ENCODE data around the gene SCN5A. TPM values are rescaled to one million over a fixed set of nuclear protein-coding genes. Genes with fewer than 3 reads are reported as not detected.

The SCN5A gene
- total RNA-seq, 1 experiment from 2014 or later = 4.7 TPM

DNA sequence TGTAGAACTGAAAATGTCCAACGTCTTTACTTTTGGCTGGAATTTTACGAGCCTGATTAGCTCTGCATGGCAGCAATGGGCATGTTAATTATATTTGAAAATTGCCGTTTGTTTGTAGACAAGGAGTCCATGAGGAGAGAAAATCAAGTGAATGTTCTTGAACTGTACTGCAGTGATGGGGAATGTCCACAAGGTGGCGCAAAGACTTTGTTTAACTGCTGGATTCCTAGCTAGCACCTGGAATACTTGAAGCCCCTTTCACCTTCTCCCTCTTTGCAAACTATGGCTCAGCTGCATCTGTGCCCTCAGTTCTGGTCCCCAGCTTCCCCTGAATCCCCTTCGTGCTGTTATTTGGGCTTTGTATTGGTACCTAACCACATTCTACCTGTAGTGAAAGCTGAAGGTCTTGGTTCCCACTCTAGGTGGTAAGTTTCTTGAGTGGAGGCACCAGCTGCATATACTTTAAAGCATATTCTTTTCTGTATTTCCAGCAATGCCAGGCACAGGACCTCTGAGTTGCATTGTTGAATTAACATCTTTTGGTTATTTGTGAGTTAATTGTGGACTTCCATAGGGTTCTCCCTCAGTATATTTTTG is 128.0 kb downstream of the SCN5A start:
- Histone ChIP-seq H3K4me1 (replicated peaks; ENCODE audit: insufficient read depth) (no peaks in the 10 kb centered on the region), H3K9me3 (ENCODE audit: insufficient read depth, low read depth) (no peaks in the 10 kb centered on the region), H3K36me3 (ENCODE audit: low read depth) (no peaks in the 10 kb centered on the region), H3K4me3 (no peak overlapping the region), H2AFZ (no peak overlapping the region), H3K27ac (no peak overlapping the region), H3K4me2 (no peak overlapping the region), H3K27me3 (ENCODE audit: insufficient read depth, low read depth) (no peaks in the 10 kb centered on the region), H3K79me2 (ENCODE audit: low read depth) (no peaks in the 10 kb centered on the region), H4K20me1 (ENCODE audit: insufficient read depth) (no peaks in the 10 kb centered on the region; the same call in 1 of the 2 replicates), H3F3A (ENCODE audit: insufficient read depth, low read depth) (no peaks in the 10 kb centered on the region), H3K9me2 (ENCODE audit: insufficient read depth) (no peaks in the 10 kb centered on the region)
- peak; percentile 46 to 61 for DNase-seq
- TF ChIP-seq, protein P1, sequence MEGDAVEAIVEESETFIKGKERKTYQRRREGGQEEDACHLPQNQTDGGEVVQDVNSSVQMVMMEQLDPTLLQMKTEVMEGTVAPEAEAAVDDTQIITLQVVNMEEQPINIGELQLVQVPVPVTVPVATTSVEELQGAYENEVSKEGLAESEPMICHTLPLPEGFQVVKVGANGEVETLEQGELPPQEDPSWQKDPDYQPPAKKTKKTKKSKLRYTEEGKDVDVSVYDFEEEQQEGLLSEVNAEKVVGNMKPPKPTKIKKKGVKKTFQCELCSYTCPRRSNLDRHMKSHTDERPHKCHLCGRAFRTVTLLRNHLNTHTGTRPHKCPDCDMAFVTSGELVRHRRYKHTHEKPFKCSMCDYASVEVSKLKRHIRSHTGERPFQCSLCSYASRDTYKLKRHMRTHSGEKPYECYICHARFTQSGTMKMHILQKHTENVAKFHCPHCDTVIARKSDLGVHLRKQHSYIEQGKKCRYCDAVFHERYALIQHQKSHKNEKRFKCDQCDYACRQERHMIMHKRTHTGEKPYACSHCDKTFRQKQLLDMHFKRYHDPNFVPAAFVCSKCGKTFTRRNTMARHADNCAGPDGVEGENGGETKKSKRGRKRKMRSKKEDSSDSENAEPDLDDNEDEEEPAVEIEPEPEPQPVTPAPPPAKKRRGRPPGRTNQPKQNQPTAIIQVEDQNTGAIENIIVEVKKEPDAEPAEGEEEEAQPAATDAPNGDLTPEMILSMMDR (conservative IDR thresholded peaks at IDR 0.05) = peak; percentile 91
- no peak for TF ChIP-seq EZH2 (IDR thresholded peaks at IDR 0.05; ENCODE audit: low read depth)
- POLR2A ChIA-PET (ENCODE audit: unreplicated experiment) = interaction anchor here (0.7 kb wide), 1 partner anchor 163 kb away, joined by 8 read pairs; no protein-coding TSS in a partner anchor
- BruUV-seq (replicated peaks) = no TSS peak
- intact Hi-C loops (cut with micrococcal nuclease; ENCODE audit: unreplicated experiment) = loop anchor here (1.0 to 5.0 kb wide), 5 partner anchors 130 to 766 kb away; no protein-coding TSS in a partner anchor
- CTCF ChIA-PET = interaction anchor here (0.6 to 1.2 kb wide), 6 partner anchors 26 to 380 kb away, joined by 3 to 6 read pairs (median 3); partner anchors contain the start of gene EXOG

DNA sequence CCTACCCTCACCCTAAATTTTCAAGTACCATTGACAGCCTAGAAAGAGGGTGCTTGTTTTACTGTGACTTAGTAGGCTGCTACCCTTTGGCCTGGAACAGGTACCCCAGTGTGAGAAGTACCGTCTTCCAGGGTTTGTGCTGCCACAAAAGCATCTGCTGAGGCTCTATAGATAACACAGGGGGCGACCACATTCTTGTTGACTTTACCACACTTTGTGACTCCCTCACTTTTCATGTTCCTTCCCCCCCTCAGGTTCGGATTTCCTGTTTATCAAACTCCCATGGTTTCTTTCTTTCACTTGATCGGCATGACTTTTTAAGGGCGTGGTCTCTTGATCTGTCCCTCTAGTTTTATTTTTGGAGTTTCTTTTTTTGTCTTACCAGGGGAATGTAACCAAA is 129.8 kb downstream of the SCN5A start:
- no peak overlapping the region for H3K4me3 ChIP-seq
- H3K4me1 ChIP-seq (replicated peaks; ENCODE audit: insufficient read depth) = no peaks in the 10 kb centered on the region
- ChIA-PET CTCF (no interaction called here), POLR2A (ENCODE audit: unreplicated experiment) (no interaction called here)
- TF ChIP-seq, protein P1 (conservative IDR thresholded peaks at IDR 0.05) = no peak
- TF ChIP-seq EZH2 (IDR thresholded peaks at IDR 0.05; ENCODE audit: low read depth) = no peak
- H3K27me3 ChIP-seq (ENCODE audit: insufficient read depth, low read depth) = no peaks in the 10 kb centered on the region
- no peak for DNase-seq
- no peak overlapping the region for H2AFZ ChIP-seq
- BruUV-seq (replicated peaks) = no TSS peak
- no peak overlapping the region for H3K4me2 ChIP-seq
- intact Hi-C loops (cut with micrococcal nuclease; ENCODE audit: unreplicated experiment) = loop anchor here (5.0 kb wide), 2 partner anchors 323 to 768 kb away; no protein-coding TSS in a partner anchor
- no peaks in the 10 kb centered on the region for H3F3A ChIP-seq (ENCODE audit: insufficient read depth, low read depth)
- H3K9me3 ChIP-seq (ENCODE audit: insufficient read depth, low read depth) = no peaks in the 10 kb centered on the region
- H3K36me3 ChIP-seq (ENCODE audit: low read depth) = no peaks in the 10 kb centered on the region
- no peaks in the 10 kb centered on the region for H3K79me2 ChIP-seq (ENCODE audit: low read depth)
- no peaks in the 10 kb centered on the region; the same call in 1 of the 2 replicates for H4K20me1 ChIP-seq (ENCODE audit: insufficient read depth)
- H3K9me2 ChIP-seq (ENCODE audit: insufficient read depth) = no peaks in the 10 kb centered on the region
- no peak overlapping the region for H3K27ac ChIP-seq

DNA sequence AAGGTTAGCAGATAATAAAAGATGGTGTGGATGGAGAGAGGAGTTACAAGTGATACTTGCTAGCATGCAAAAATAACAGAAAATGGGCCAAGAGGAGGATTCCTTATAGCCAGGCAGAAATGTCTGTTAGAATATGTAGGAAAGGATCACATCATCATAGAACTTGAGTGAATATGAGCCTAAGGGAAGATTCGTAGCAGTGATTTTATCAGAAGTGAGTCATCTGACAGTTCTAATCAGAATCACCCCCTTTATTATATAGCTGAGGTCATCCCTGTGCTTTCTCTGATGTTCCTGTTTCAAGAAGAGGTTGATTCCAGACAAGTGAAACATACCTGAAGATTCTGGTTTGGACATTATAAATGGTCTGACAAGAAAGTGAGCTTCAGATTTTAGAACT is 130.5 kb downstream of the SCN5A start:
- Histone ChIP-seq H3F3A (ENCODE audit: insufficient read depth, low read depth) (no peaks in the 10 kb centered on the region), H2AFZ (no peak overlapping the region), H3K27me3 (ENCODE audit: insufficient read depth, low read depth) (no peaks in the 10 kb centered on the region), H3K4me2 (no peak overlapping the region), H3K9me3 (ENCODE audit: insufficient read depth, low read depth) (no peaks in the 10 kb centered on the region), H3K4me3 (no peak overlapping the region), H4K20me1 (ENCODE audit: insufficient read depth) (no peaks in the 10 kb centered on the region; the same call in 1 of the 2 replicates), H3K79me2 (ENCODE audit: low read depth) (no peaks in the 10 kb centered on the region), H3K27ac (no peak overlapping the region), H3K4me1 (replicated peaks; ENCODE audit: insufficient read depth) (no peaks in the 10 kb centered on the region), H3K9me2 (ENCODE audit: insufficient read depth) (no peaks in the 10 kb centered on the region), H3K36me3 (ENCODE audit: low read depth) (no peaks in the 10 kb centered on the region)
- TF ChIP-seq, protein P1 (conservative IDR thresholded peaks at IDR 0.05) = no peak
- no peak for TF ChIP-seq EZH2 (IDR thresholded peaks at IDR 0.05; ENCODE audit: low read depth)
- ChIA-PET POLR2A (ENCODE audit: unreplicated experiment) (no interaction called here), CTCF (no interaction called here)
- BruUV-seq (replicated peaks) = no TSS peak
- intact Hi-C loops (cut with micrococcal nuclease; ENCODE audit: unreplicated experiment) = no loop called here
- DNase-seq = no peak

Data from PC-9 (cell line).